Brain microvascular endothelial cell (primary cell): ENCODE data around the gene VSTM2B.

Experiments
- DNase-seq: peaks from one replicate; pipeline ENCODE4 v3.0.0-alpha.2; 2020
- H3K27ac ChIP-seq: fragments of 250-450 bp; sonication (Bioruptor Pico); 2 replicates; pipeline ENCODE4 v1.5.1; 2020; ENCODE audit warnings: mild to moderate bottlenecking, moderate library complexity
- H3K27me3 ChIP-seq: fragments of 250-450 bp; sonication (Bioruptor Pico); replicated peaks from 2 replicates; pipeline ENCODE4 v1.5.1; 2020; ENCODE audit warnings: mild to moderate bottlenecking
- H3K36me3 ChIP-seq: fragments of 250-450 bp; sonication (Bioruptor Pico); replicated peaks from 2 replicates; pipeline ENCODE4 v1.5.1; 2020; ENCODE audit warnings: mild to moderate bottlenecking
- H3K4me3 ChIP-seq: 2 replicates; pipeline ENCODE4 v1.5.1; 2011; ENCODE audit warnings: low read depth, mild to moderate bottlenecking, control low read depth, low read length, moderate library complexity
- CTCF ChIP-seq: IDR thresholded peaks from 2 replicates; pipeline ENCODE4 v1.5.1; 2011; ENCODE audit warnings: low read depth, mild to moderate bottlenecking, moderate library complexity, low read length, control low read depth, inconsistent platforms; ENCODE audit errors: missing control alignments
- in situ Hi-C: cut with HindIII; loops from 2 replicates; pipeline ENCODE4 v1.10.0; 2017; ENCODE audit warnings: low sequenced_read_pairs, low pct_ligation_motif_present

The VSTM2B gene

GRCh38 chr19:29504454-29504853 lies 21.3 kb upstream of the VSTM2B start:
- no peak overlapping the region for H3K4me3 ChIP-seq
- in situ Hi-C loops = no loop called here
- no peaks in the 10 kb centered on the region for H3K27me3 ChIP-seq
- no peak overlapping the region for H3K27ac ChIP-seq
- no peak for DNase-seq
- H3K36me3 ChIP-seq = no peaks in the 10 kb centered on the region
- no peak for TF ChIP-seq CTCF

DNA sequence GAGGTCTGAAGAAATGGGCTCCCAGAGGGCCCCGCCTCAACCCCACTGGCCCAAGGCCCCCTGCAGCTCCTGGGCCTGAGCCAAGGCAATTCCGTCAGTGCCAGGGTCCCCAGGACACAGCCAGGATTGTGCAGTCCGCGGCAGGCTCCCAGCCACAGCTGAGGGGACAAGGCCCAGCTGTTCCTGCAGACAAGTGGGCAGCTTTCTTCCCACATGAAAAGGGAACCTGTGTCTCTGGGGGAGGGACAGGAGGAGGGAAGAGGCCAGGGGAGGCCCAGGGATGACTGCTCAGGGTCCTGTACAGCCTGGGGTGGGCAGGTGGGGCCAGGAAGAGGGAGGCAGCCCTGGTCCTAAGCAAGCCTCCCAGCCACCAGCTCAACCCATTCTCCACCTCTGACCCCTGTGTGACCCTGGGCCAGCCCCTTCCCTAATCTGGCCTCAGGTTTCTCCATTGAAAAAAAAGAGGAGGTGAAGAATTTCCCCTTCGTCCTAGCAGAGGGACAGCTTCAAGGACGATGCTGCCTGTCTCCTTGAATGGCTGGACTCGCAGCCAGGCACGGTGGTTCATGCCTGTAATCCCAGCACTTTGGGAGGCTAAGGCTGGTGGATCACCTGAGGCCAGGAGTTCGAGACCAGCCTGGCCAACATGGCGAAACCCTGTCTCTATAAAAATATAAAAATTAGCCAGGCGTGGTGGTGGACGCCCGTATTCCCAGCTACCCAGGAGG lies 20.5 kb upstream of the VSTM2B start:
- H3K27me3 ChIP-seq = no peaks in the 10 kb centered on the region
- TF ChIP-seq CTCF = no peak
- no peaks in the 10 kb centered on the region for H3K36me3 ChIP-seq
- H3K27ac ChIP-seq = no peak overlapping the region
- DNase-seq = no peak
- H3K4me3 ChIP-seq = no peak overlapping the region
- in situ Hi-C loops = no loop called here

DNA sequence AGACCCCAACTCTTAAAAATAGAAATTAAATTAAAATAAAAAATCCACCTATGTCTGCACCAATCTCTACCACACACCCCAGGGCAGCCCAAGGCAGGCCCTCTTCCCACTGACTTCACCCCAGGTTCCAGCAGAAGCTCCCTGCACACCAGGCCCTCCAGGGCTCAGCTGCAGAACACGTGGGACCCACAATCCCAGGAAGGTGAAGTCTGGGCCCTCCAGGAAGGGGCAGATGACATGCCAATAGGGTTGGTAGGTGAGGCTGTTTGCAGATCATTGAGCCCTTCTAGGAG lies 19.2 kb upstream of the VSTM2B start:
- Histone ChIP-seq H3K27me3 (no peaks in the 10 kb centered on the region), H3K27ac (no peak overlapping the region), H3K4me3 (no peak overlapping the region), H3K36me3 (no peaks in the 10 kb centered on the region)
- no peak for TF ChIP-seq CTCF
- no peak for DNase-seq
- in situ Hi-C loops = no loop called here

DNA sequence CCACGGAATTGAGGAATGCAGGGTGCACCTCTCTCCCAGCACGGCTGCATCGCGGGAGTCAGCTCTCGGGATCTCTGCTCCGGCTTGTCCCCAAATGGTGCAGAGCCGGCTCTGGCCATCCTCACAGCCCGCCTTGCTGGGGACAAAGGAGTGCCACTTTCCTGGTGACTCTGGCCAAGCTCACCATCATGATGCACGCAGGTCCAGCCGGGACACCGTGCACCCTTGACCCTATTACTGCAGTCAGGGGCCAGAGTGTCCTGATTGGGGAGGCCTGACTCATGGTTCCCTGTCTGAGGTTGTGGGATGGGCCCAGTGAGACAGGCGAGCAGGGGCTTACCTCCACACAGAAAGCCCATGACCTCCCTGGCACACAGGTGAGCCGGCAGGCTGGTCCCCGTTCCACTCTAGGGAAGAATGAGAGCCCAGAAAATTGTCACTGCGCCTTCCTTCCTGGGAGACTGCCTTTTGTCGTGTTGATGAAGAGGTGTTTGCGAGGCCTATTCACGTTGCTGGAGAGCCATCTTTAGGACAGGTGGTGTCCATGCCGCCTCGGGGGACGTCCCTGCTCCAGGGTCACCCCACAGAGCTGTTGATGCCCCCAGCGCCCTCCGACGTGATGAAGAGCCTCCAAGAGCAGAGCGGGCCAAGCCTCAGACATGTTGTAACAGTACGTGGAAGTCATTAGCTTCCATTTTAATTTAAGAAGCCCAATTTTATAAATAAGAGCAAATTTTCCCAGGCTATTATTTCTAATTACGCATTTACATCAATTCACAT lies 18.5 kb upstream of the VSTM2B start:
- no peak for TF ChIP-seq CTCF
- Histone ChIP-seq H3K36me3 (no peaks in the 10 kb centered on the region), H3K27ac (no peak overlapping the region), H3K4me3 (no peak overlapping the region), H3K27me3 (no peaks in the 10 kb centered on the region)
- in situ Hi-C loops = no loop called here
- no peak for DNase-seq

- H3K27me3 ChIP-seq = no peaks in the 10 kb centered on the region
- no peak overlapping the region for H3K27ac ChIP-seq
- no peaks in the 10 kb centered on the region for H3K36me3 ChIP-seq
- DNase-seq = no peak
- H3K4me3 ChIP-seq = no peak overlapping the region
- TF ChIP-seq CTCF = no peak
- in situ Hi-C loops = no loop called here
These were observed 17.6 kb upstream of the VSTM2B start for GRCh38 chr19:29508181-29508580.
